Stimulated activated CD4-positive, alpha-beta T cell treated with anti-CD3 and anti-CD28 coated beads, Interleukin-12 subunit alpha, Interleukin-12 subunit beta, amount 100 ng/mL, for 48 hours (primary cell): ENCODE results near the gene PRKAA2.

Source experiments
- DNase-seq, 3 donors: peaks; one replicate each; pipeline ENCODE4 v3.0.0-alpha.2; 2020; ENCODE audit warnings: low read depth in 2 of 3, low spot score in 1 of 3

PRKAA2 gene

DNA sequence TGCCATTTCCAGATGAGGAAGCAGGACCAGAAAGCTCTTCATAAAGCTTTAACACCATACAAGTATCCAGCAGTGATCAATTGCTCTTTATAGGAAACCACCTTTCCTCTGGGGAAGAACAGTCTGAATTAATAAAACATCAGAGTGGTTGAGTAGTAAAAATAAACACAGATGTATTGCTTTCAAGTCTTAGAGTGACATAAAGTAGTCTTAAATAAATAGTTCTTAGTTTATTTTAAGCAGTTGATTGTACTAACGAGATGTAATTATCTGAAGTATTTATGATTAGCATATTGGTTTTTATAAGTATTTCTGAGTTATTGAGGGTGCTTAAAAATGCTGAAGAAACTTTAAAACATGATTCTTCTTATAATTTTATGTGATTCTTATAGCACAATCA lies 67.0 kb downstream of the PRKAA2 start:
- DNase-seq = no peak

DNA sequence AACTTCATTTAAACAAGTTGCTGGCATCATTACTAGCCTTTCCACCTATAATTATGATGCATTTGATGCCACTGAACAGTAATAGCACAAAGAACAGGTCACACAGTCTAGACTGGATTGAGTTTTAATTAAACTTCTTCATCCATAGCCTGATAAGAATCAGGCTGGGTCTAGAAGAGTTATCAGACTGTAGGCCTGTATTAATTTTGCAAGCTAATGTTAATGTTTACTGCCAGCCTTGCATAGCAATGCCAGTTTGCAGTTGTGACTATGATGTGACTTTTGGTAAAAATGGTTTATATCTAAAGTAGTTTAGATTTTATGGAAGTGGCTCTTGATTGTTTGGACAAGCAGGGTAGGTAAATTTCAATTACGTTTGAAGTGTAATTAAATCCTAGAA lies 68.0 kb downstream of the PRKAA2 start:
- no peak for DNase-seq

DNA sequence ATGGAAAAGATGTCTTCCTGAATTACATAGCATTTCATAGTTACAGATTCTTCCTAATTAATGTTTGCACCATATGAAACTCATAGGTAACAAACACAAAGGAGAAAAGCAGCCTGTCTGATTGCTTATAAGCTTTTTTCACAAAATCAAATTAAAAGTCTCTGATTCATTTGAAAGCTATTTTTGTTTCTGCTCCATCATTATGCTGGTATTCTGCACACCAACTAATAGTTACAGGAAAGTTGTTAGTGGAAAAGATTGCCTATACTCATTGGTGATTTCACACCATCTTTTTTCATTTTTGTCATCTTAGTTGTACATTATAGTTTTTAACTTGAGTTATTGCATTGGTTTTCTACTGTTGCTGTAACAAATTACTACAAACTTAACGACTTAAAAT lies 70.0 kb downstream of the PRKAA2 start:
- DNase-seq = no peak

DNA sequence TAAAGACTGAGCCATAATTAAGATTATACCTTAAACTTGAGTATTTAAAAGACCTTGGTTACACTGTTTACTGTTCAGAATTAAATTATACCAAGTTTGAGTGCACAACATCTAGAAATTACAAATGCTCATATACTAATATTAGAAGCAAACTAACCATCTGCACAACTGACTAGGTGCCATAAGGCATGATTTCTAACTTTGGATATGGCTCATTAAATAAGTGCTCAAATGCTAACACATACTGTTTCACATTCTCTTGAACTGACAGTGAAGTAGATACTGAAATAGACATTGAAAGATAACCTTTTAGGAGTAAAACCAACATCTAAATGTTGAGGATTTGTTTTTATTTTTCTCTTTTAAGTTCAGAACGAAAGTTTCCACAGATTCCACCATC lies 74.1 kb downstream of the PRKAA2 start:
- no peak for DNase-seq

DNA sequence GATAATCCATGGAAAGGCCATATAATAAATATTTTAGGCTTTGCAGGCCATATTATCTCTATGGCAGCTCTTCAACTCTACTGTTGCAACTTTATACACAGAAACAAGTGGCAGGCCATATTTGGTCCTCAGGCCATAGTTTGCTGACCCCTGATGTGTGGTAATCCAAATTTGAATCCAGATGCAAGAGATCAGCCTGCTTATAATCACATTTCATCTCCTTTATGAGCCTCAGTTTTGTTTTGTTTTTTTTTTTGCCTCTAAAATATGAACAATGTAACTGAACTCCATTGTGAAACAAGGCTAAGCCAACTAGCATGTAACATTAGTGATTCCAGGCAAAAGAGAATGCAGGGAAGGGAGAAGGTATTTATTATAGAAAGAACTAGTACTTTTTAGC lies 81.6 kb downstream of the PRKAA2 start:
- no peak for DNase-seq

DNA sequence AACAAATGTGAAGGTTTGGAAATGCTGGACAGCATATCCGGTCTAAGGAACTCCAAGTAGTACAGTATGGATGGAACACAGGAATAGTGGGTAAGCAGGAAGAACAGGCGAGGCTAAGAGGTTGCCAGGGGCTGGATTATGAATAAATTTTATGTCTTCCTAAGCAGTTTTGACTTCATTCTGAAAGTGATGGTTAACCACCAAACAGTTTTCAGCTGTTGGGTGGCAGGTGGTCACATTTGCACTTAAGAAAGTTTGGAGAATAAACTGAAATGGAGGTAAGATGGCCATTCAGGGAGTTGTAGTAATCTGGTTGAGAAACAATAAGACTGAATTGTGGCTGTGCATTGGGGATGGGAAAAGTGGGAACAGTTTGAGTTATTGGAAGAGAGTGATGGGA lies 83.8 kb downstream of the PRKAA2 start:
- no peak for DNase-seq

DNA sequence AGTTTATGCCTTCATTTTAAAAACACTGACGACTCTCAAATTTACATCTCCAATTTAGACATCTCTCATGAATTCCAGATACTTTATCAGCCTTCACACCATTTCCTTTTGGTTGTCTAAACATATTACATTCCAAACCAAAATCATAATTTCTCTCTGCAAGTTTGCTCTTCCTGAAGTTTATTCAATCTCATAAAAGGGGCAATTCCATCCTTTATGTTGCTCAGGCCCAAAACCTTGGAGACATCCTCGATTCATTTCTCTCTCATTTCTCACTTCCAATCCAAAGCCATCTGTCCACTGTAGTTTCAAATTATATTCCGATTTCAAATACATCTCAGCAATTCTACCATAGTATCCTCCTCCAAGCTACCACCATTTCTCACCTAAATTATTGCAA lies 100.1 kb downstream of the PRKAA2 start:
- no peak for DNase-seq

DNA sequence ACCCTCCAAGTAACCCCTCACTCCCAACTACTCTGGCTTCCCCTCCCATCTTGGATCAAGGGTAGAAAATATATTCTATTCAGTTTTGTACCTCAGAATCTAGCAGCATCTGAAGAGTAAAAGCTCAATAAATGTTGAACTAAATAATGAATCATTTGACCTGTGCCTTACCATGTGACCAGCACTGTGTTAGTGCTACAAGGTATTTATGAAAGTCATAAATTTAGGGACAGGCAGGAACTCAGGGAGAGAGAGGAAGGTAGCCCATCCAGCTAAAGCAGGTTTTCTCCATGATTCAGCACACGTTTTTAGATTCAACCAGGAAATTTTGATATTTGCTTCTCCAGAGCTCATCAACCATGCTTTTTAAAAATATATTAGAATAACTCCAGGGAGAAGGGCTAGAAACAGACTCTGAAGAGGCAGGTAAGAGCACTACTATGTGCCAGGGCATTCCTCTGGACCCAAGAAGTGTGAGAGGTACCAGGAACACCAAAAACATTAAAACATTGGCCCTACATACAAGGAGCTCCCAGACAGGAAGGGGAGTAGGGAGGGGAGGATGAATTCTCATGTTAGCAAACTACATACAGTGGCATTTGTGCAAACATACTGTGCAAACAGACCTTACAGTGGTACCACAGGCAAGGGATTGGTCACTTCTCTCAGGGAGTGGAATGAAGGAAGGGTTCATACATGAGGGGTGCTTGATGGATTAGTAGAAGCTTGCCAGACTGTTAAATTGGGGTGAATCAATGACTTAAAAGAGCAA lies 109.8 kb downstream of the PRKAA2 start:
- DNase-seq = no peak

DNA sequence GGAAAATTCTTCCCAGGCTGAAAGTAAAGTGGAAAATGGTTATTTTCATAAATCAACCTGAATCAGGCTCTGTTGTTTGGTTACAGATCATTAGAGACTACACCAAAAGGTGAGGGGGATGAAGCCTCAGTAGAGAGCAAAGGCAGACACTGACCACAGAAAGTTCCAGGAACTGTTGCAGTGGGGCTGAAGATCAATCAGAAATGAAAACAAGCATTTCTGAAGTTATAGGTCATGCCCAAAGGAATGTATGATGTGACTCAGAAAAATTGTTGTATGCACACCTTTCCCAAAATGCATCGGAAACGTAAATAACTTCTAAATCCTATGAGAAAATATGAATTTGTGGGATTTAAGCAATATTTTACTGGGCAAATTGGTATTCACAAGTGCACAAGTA lies 110.8 kb downstream of the PRKAA2 start:
- DNase-seq = no peak

DNA sequence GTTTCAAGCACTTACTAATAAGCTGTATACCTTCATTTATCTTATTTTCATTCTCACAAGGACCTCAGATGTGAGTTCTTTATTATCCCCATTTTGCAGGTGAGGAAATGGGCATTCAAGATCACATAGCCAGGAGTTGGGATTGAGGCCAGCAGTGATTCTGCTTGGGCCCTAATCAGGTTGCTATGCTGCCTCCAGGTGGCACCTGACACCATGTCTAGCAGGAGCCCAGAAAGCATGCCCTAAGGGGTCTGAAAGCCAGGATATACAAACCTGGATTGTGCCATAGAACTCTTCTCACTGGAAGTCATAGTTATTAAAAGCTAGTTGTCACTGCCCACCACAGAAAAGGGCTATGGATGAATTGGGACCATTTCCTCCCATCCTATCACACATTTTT lies 113.0 kb downstream of the PRKAA2 start:
- no peak for DNase-seq

DNA sequence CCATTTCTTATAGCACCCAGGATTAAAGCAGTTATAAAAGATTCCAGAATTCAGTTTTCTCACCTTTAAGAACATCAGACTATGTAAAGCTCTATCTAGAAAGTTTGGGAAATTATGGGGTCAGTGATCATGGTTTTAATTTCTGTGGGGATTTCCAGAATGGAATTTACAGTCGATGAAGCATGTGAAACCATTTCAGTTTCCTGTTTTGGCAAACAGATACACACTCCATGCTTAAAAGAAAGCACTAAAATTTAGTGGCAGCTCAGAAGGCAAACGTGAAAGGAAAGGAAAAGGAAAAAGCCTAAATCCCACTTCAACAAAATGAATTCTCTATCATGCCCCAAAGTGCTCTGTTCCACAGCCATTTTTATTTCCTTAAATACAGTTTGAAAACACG lies 113.7 kb downstream of the PRKAA2 start:
- DNase-seq = no peak
